ENCODE data around the gene SLC35B4.

DNA sequence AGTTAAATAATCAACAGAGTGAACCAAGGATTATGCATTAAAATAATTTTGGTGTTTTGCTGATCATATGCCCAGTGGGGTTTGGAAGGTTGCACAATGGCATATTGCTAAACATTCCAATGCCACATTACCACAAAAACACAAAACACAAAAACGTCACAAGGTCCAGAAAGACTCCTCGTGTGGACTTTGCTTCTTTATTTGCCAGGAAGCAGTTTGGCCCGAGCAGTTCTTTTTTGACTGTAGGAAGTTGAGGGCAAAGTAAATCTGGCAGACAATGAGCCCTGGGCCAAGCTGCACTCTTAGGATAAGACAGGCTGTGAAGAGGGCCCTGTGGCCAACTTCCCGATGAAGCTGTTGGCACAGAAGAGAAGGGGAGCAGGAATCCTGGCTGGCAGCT, 39.2 kb upstream of the SLC35B4 start:
- TF ChIP-seq TCF7L2 (IDR thresholded peaks at IDR 0.05; ENCODE audit: low read depth, low read length) (no peak), SIN3A (IDR thresholded peaks at IDR 0.05; ENCODE audit: borderline replicate concordance, insufficient read depth, low read depth, low read length) (no peak), POLR2AphosphoS5 (IDR thresholded peaks at IDR 0.05; ENCODE audit: low read depth, low read length) (no peak)
- TF ChIP-seq, protein P1, sequence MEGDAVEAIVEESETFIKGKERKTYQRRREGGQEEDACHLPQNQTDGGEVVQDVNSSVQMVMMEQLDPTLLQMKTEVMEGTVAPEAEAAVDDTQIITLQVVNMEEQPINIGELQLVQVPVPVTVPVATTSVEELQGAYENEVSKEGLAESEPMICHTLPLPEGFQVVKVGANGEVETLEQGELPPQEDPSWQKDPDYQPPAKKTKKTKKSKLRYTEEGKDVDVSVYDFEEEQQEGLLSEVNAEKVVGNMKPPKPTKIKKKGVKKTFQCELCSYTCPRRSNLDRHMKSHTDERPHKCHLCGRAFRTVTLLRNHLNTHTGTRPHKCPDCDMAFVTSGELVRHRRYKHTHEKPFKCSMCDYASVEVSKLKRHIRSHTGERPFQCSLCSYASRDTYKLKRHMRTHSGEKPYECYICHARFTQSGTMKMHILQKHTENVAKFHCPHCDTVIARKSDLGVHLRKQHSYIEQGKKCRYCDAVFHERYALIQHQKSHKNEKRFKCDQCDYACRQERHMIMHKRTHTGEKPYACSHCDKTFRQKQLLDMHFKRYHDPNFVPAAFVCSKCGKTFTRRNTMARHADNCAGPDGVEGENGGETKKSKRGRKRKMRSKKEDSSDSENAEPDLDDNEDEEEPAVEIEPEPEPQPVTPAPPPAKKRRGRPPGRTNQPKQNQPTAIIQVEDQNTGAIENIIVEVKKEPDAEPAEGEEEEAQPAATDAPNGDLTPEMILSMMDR (IDR thresholded peaks at IDR 0.05) = no peak
